ENCODE measurements around the gene FHOD3. TPM values are rescaled to one million over a fixed set of nuclear protein-coding genes. Genes with fewer than 3 reads are reported as not detected.

FHOD3 gene
- total and polyA plus RNA-seq, 2 of the 8 experiments (the other 6 are each of a cell fraction or from before 2014, with no cell fraction given) = 9.7 to 10.5 TPM

- TF ChIP-seq BCL11A (IDR thresholded peaks at IDR 0.05; ENCODE audit: low read depth in 2 of 2, low read length in 2 of 2) (no peak), SP2 (IDR thresholded peaks at IDR 0.05; ENCODE audit: low read length) (no peak), CHD2 (IDR thresholded peaks at IDR 0.05; ENCODE audit: low read length) (no peak), E2F6 (IDR thresholded peaks at IDR 0.05) (no peak)
Measured at GRCh38 chr18:36455931-36456330, 158.4 kb downstream of the FHOD3 start (continued).
